NB4 (cell line): ENCODE data around the gene GRM6.

ENCODE experiments used
- CTCF ChIP-seq: IDR thresholded peaks from one replicate; pipeline ENCODE4 v1.5.1; 2012; ENCODE audit warnings: low read depth, low read length
- POLR2A ChIP-seq: IDR thresholded peaks from 2 replicates; pipeline ENCODE4 v1.6.1; 2011; ENCODE audit warnings: mild to moderate bottlenecking; ENCODE audit not compliant: insufficient read length; ENCODE audit errors: extremely low read depth

GRCh38 chr5:178993955-178994579 lies 1.1 kb downstream of the GRM6 start:
- TF ChIP-seq CTCF (no peak), POLR2A (no peak)
